Measurements from ENCODE around the gene ZDHHC21. TPM values are rescaled to one million over a fixed set of nuclear protein-coding genes. Genes with fewer than 3 reads are reported as not detected.

ZDHHC21 gene
- total and polyA plus RNA-seq, 3 donors from 2014 or later = 6.2 to 16.7 (median 16.1) TPM

DNA sequence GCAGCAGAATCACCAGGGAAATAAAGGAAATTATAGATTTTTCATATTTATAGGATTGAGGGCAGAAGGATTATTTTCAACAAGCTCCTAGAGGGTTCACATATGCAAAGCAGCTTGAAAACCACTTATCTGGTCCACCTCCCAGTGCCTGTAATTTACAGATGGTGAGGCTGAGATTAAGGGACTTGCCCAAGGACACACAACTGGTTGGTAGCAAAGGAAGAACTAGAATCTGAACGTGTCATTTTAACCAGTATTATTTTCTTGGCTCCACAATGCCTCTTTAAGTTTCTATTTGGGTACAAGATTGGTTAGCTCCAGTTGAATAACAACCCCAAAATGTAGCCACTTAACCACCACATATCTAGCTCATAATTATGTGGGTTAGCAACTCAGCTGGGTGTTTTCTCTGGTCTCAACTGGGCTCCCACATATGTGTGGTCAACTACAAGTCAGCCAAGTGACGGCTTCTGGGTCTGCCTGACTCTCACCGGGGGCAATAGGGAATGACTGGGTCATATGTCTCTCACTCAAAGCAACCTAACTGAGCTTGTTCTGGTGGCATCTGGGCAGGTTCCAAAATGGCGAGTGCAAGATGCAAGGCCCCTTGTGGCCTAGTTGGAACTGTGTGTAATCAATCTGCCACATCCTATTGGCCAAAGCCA lies 127.7 kb downstream of the ZDHHC21 start:
- TF ChIP-seq, protein P1, sequence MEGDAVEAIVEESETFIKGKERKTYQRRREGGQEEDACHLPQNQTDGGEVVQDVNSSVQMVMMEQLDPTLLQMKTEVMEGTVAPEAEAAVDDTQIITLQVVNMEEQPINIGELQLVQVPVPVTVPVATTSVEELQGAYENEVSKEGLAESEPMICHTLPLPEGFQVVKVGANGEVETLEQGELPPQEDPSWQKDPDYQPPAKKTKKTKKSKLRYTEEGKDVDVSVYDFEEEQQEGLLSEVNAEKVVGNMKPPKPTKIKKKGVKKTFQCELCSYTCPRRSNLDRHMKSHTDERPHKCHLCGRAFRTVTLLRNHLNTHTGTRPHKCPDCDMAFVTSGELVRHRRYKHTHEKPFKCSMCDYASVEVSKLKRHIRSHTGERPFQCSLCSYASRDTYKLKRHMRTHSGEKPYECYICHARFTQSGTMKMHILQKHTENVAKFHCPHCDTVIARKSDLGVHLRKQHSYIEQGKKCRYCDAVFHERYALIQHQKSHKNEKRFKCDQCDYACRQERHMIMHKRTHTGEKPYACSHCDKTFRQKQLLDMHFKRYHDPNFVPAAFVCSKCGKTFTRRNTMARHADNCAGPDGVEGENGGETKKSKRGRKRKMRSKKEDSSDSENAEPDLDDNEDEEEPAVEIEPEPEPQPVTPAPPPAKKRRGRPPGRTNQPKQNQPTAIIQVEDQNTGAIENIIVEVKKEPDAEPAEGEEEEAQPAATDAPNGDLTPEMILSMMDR (IDR thresholded peaks at IDR 0.05) = no peak
- no peak for TF ChIP-seq POLR2A (IDR thresholded peaks at IDR 0.05)
- no peak for DNase-seq
- H3K27ac ChIP-seq = no peak overlapping the region
- H3K4me1 ChIP-seq = no peaks in the 10 kb centered on the region
- H3K4me3 ChIP-seq = no peak overlapping the region
- intact Hi-C loops (cut with DNase I; ENCODE audit: low total_unique reads) = no loop called here
- no peaks in the 10 kb centered on the region for H3K27me3 ChIP-seq
- 66 to 72% methylated on average over 4 of the region's 4 CpGs for WGBS, 2 donors
- H3K36me3 ChIP-seq (ENCODE audit: low read depth, missing control alignments) = no peaks in the 10 kb centered on the region
- H3K9me3 ChIP-seq = no peaks in the 10 kb centered on the region

DNA sequence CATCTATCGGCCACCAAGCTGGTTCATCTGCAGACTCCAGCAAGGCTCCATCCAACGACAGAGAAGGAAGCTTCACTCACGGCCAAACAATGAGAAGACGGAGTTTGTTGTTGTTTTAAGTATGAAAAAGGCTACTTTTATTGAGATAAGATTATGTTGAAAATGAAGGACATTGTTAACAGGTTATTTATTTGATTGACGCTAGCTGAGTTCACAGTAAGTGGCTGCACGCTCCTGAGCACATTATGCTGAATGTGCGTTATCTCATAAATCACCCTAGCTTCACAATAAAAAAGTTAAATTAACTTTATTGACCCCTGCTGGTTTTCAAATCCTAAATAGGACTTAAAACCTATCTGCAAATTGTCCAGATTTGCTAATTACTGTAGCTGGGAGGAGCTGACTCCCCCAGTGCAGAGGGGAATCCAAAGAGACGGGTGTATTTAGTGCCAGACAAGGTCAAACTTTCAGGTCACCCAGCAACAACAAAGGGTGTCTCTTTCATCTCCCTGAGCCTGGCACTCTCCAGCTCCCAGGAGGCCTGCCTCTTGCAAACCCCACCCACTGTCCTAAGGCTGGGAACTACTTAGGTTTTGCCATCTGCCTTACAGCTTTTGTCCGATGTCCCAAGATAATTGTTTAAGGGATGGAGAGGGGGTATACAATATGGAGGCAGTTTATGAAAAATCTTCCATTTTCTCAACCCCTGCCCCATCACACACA lies 129.2 kb downstream of the ZDHHC21 start:
- WGBS, 2 donors = 62 to 63% methylated on average over 9 of the region's 9 CpGs
- Histone ChIP-seq H3K27me3 (no peaks in the 10 kb centered on the region), H3K9me3 (no peaks in the 10 kb centered on the region), H3K27ac (no peak overlapping the region), H3K36me3 (ENCODE audit: low read depth, missing control alignments) (no peaks in the 10 kb centered on the region), H3K4me1 (no peaks in the 10 kb centered on the region), H3K4me3 (no peak overlapping the region)
- DNase-seq = no peak
- TF ChIP-seq, protein P1 (IDR thresholded peaks at IDR 0.05) = no peak
- TF ChIP-seq POLR2A (IDR thresholded peaks at IDR 0.05) = no peak
- intact Hi-C loops (cut with DNase I; ENCODE audit: low total_unique reads) = no loop called here

DNA sequence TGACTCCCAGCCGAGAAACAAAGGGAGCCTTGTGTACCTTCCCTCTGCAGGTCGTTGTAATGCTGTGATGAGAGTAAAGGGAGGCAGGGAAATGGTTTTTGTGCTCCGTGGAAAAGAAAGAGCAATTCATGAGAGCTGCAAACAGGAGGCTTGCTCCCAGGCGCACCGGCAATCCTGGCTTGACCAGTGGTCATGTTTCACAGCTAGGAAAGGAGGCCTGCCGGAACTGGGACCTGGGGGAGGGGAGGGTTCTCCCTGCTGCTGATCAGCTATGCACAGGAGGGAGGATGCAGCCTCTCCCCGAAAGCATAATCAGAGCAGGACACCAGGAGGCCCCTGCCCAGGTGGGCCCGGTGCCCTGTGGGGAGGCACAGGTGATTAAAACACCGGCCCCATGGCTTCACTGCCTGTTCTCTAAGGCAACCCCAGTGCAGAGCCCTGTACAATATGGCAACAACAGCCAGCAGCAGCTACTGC lies 131.3 kb downstream of the ZDHHC21 start:
- no peak for DNase-seq
- intact Hi-C loops (cut with DNase I; ENCODE audit: low total_unique reads) = no loop called here
- Histone ChIP-seq H3K9me3 (no peaks in the 10 kb centered on the region), H3K4me3 (no peak overlapping the region), H3K4me1 (no peaks in the 10 kb centered on the region), H3K27ac (no peak overlapping the region), H3K27me3 (no peaks in the 10 kb centered on the region), H3K36me3 (ENCODE audit: low read depth, missing control alignments) (no peaks in the 10 kb centered on the region)
- TF ChIP-seq, protein P1 (IDR thresholded peaks at IDR 0.05) = no peak
- TF ChIP-seq POLR2A (IDR thresholded peaks at IDR 0.05) = no peak
- 35 to 42% methylated on average over 7 to 9 of the region's 9 CpGs for WGBS, 2 donors

Other genes starting within 250 kb of the ZDHHC21 start
- gene CER1, start 29.3 kb upstream of the ZDHHC21 start, total RNA-seq = under 1 TPM; 0.25 to 0.47 TPM
- gene CER1, start 29.3 kb upstream of the ZDHHC21 start, polyA plus RNA-seq (ENCODE audit: insufficient read depth, low read depth, low replicate concordance) = not detected
- 1 to 10 TPM; 4.6 to 5.7 TPM for gene FREM1, start 217.0 kb upstream of the ZDHHC21 start, total RNA-seq
- gene FREM1, start 217.0 kb upstream of the ZDHHC21 start, polyA plus RNA-seq (ENCODE audit: insufficient read depth, low read depth, low replicate concordance) = 14.6 TPM

All from testis (tissue), 3 donors.